Fibroblast of lung (primary cell): Measurements from ENCODE around the gene HRAS. TPM values are rescaled to one million over a fixed set of nuclear protein-coding genes. Genes with fewer than 3 reads are reported as not detected.

Experiments
- DNase-seq, 2 donors: peaks; one replicate each; pipeline versions ENCODE4 v3.0.0 to v3.0.0-alpha.2; 2010; ENCODE audit warnings: low read depth in 2 of 2
- H2AFZ ChIP-seq: 2 replicates; pipeline ENCODE4 v1.5.1; 2012; ENCODE audit warnings: low read length, control low read depth, inconsistent platforms
- H3K27ac ChIP-seq: 2 replicates; pipeline ENCODE4 v1.5.1; 2011; ENCODE audit warnings: low read length, control low read depth; ENCODE audit not compliant: insufficient read depth
- H3K27me3 ChIP-seq: 2 replicates; pipeline ENCODE4 v1.5.1; 2011; ENCODE audit warnings: mild to moderate bottlenecking, low read length; ENCODE audit not compliant: control insufficient read depth, insufficient read depth
- H3K36me3 ChIP-seq: 2 replicates; pipeline ENCODE4 v1.5.1; 2011; ENCODE audit warnings: low read length; ENCODE audit not compliant: control insufficient read depth, insufficient read depth
- H3K4me1 ChIP-seq: 2 replicates; pipeline ENCODE4 v1.5.1; 2011; ENCODE audit warnings: low read length; ENCODE audit not compliant: control insufficient read depth, insufficient read depth; ENCODE audit errors: extremely low read depth
- H3K4me2 ChIP-seq: 2 replicates; pipeline ENCODE4 v1.5.1; 2011; ENCODE audit warnings: low read length, control low read depth; ENCODE audit not compliant: insufficient read depth; ENCODE audit errors: extremely low read depth
- H3K4me3 ChIP-seq, 4 experiments: fragments of 200-600 bp in 1 of 4; sonication (generic) in 1 of 4; replicated peaks in 1 of 4; 2 replicates each; pipeline ENCODE4 v1.5.1; 2011 to 2016; ENCODE audit warnings: low read length in 4 of 4, low read depth in 3 of 4, mild to moderate bottlenecking in 3 of 4, control low read depth in 2 of 4, inconsistent platforms in 1 of 4, mixed read lengths in 1 of 4; ENCODE audit not compliant: insufficient read depth in 1 of 4; ENCODE audit errors: control extremely low read depth in 1 of 4
- H3K79me2 ChIP-seq: 2 replicates; pipeline ENCODE4 v1.5.1; 2012; ENCODE audit warnings: mild to moderate bottlenecking, low read length, inconsistent platforms; ENCODE audit not compliant: control insufficient read depth, insufficient read depth
- H3K9ac ChIP-seq: 2 replicates; pipeline ENCODE4 v1.5.1; 2011; ENCODE audit warnings: mild to moderate bottlenecking, low read length, control low read depth; ENCODE audit not compliant: insufficient read depth
- H3K9me3 ChIP-seq: 2 replicates; pipeline ENCODE4 v1.5.1; 2012; ENCODE audit warnings: low read depth, low read length; ENCODE audit not compliant: control insufficient read depth, insufficient read depth
- H4K20me1 ChIP-seq: 2 replicates; pipeline ENCODE4 v1.5.1; 2011; ENCODE audit warnings: low read length; ENCODE audit not compliant: control insufficient read depth, insufficient read depth; ENCODE audit errors: extremely low read depth
- CTCF ChIP-seq, 2 donors: IDR thresholded peaks in 1 of 2; conservative IDR thresholded peaks in 1 of 2; 1 replicate in 1 of 2; 2 replicates in 1 of 2; pipeline ENCODE4 v1.5.1; 2011 to 2012; ENCODE audit warnings: low read length in 2 of 2, control low read depth in 1 of 2, inconsistent platforms in 1 of 2, low read depth in 1 of 2, mild to moderate bottlenecking in 1 of 2
- EZH2 ChIP-seq: IDR thresholded peaks from 2 replicates; pipeline ENCODE4 v1.5.1; 2012; ENCODE audit warnings: low read length, control low read depth, mild to moderate bottlenecking; ENCODE audit errors: missing control alignments
- polyA plus RNA-seq, 2 donors: library from polyadenylated mRNA; depleted of rRNA in 1 of 2; stranded (reverse) in 1 of 2; unstranded in 1 of 2; fragments of >200 nt; gene quantifications; 2 replicates each; pipeline ENCODE4 v1.2.1, GENCODE V29; 2011 to 2012; ENCODE audit warnings: missing spikeins in 1 of 2
- total RNA-seq: library from RNA; depleted of rRNA; stranded (reverse); fragments of >200 nt; gene quantifications from 2 replicates; pipeline ENCODE4 v1.2.1, GENCODE V29; 2014

HRAS gene
- total and polyA plus RNA-seq, 2 donors (not counting 1 experiment from before 2014, with no cell fraction given) = 51.7 to 58.5 TPM

GRCh38 chr11:506995-507726, 28.2 kb downstream of the HRAS start, which contains the start of gene RNH1:
TSS of gene RNH1 (minus strand) at chr11:507242. CDS start at chr11:502162, 5,080 bp downstream.
- peak; percentile 90 to 96 for DNase-seq
- peak within 1 kb of the TSS; percentile 42 for H2AFZ ChIP-seq
- no peaks in the 10 kb centered on the region for H3K27me3 ChIP-seq
- H3K9me3 ChIP-seq = no peaks in the 10 kb centered on the region
- H3K4me3 ChIP-seq = peak within 1 kb of the TSS; percentile 84 to 96 (median 90)
- H3K79me2 ChIP-seq = peaks cover 38% of the 10 kb centered on the region
- peaks cover 13% of the 10 kb centered on the region for H3K4me1 ChIP-seq
- TF ChIP-seq CTCF (conservative IDR thresholded peaks at IDR 0.05 in 1 of 2, IDR thresholded peaks at IDR 0.05 in 1 of 2; ENCODE audit: low read depth in 1 of 2, low read length in 2 of 2) = no peak
- no peak for TF ChIP-seq EZH2
- peaks cover 2% of the 10 kb centered on the region for H3K36me3 ChIP-seq
- peak within 1 kb of the TSS; percentile 100 for H3K27ac ChIP-seq
- H4K20me1 ChIP-seq = no peaks in the 10 kb centered on the region
- H3K4me2 ChIP-seq = peak within 1 kb of the TSS; percentile 82
- H3K9ac ChIP-seq = peak within 1 kb of the TSS; percentile 99

- H4K20me1 ChIP-seq = no peaks in the 10 kb centered on the region
Measured at GRCh38 chr11:506238-506994, 29.0 kb downstream of the HRAS start.

More at GRCh38 chr11:506238-506994, 29.0 kb downstream of the HRAS start:
- Histone ChIP-seq H3K9me3 (no peaks in the 10 kb centered on the region), H3K9ac (peak overlapping the region; percentile 99), H3K27ac (peak overlapping the region; percentile 100), H3K36me3 (peaks cover 8% of the 10 kb centered on the region), H3K4me3 (peak overlapping the region; percentile 84 to 96 (median 90)), H2AFZ (no peak overlapping the region), H3K4me2 (peak overlapping the region; percentile 82), H3K4me1 (peaks cover 13% of the 10 kb centered on the region), H3K27me3 (no peaks in the 10 kb centered on the region), H3K79me2 (peaks cover 45% of the 10 kb centered on the region)
- peak; percentile 98 for DNase-seq
- TF ChIP-seq EZH2 = no peak
- TF ChIP-seq CTCF (conservative IDR thresholded peaks at IDR 0.05 in 1 of 2, IDR thresholded peaks at IDR 0.05 in 1 of 2; ENCODE audit: low read depth in 1 of 2, low read length in 2 of 2) = peak in 1 of 2 donors; percentile 7
